GM10266 (cell line): Measurements from ENCODE around the gene CCDC181.

Source experiments
- DNase-seq: peaks from one replicate; pipeline ENCODE4 v3.0.0; 2012; ENCODE audit errors: extremely low spot score
- TF ChIP-seq, protein P1 (sequence below): IDR thresholded peaks from 2 replicates; pipeline ENCODE4 v1.5.1; 2012; ENCODE audit warnings: mild to moderate bottlenecking, low read depth; ENCODE audit not compliant: control insufficient read depth, insufficient read depth; ENCODE audit errors: missing control alignments

CCDC181 gene

DNA sequence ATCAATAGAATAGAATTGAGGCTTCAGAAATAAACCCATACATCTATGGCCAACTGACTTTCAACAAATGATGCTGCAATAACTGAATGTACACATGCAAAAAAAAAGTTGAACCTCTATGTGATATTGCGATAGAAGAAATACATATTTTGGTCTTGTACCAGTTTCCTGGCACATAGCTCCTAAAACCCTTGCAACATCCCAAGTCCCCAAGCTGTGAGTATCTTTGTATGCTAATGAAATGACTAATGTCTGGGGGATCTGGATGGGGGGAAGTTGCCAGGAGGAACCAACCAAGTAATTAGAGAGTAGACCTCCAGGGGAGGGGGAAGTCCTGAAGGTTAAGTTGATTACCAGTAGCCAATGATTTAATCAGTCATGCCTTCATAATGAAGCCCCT, 34.9 kb downstream of the CCDC181 start:
- DNase-seq = no peak
- TF ChIP-seq, protein P1, sequence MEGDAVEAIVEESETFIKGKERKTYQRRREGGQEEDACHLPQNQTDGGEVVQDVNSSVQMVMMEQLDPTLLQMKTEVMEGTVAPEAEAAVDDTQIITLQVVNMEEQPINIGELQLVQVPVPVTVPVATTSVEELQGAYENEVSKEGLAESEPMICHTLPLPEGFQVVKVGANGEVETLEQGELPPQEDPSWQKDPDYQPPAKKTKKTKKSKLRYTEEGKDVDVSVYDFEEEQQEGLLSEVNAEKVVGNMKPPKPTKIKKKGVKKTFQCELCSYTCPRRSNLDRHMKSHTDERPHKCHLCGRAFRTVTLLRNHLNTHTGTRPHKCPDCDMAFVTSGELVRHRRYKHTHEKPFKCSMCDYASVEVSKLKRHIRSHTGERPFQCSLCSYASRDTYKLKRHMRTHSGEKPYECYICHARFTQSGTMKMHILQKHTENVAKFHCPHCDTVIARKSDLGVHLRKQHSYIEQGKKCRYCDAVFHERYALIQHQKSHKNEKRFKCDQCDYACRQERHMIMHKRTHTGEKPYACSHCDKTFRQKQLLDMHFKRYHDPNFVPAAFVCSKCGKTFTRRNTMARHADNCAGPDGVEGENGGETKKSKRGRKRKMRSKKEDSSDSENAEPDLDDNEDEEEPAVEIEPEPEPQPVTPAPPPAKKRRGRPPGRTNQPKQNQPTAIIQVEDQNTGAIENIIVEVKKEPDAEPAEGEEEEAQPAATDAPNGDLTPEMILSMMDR = no peak

DNA sequence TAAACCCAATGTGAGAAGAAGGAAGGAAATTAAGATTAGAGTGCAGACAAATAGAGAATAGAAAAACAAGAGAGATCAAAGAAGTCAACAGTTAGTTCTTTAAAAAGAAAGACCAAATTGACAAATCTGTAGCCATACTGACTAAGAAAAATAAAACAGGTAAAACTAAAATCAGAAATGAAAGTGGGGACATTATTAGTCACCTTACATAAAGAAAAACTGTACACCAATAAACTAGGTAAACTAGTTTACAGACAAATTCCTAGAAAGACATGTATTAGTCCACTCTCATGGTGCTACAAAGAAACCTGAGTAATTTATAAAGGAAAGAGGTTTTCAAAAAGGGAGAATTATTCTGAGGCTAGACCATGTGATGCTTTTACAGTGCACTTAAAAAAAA, 37.0 kb downstream of the CCDC181 start:
- TF ChIP-seq, protein P1 = no peak
- no peak for DNase-seq

DNA sequence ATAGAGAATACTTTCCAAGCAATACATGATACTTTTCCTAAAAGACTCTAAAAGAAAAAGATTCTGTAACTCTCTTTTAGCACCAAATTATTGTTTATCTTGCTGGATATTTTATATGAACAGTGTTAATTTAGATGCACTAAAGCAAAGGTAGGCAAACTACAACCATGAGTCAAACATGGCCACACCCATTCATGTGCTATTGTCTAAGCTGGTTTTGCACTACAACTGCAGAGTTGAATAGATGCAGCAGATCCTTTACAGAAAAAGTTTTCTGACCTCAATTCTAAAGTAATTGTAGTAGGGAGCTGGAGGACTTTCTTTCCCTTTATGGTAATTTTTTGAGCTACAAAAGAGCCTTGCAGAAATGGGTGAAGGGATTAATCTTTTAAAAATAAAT, 39.9 kb downstream of the CCDC181 start:
- TF ChIP-seq, protein P1 = no peak
- DNase-seq = no peak

DNA sequence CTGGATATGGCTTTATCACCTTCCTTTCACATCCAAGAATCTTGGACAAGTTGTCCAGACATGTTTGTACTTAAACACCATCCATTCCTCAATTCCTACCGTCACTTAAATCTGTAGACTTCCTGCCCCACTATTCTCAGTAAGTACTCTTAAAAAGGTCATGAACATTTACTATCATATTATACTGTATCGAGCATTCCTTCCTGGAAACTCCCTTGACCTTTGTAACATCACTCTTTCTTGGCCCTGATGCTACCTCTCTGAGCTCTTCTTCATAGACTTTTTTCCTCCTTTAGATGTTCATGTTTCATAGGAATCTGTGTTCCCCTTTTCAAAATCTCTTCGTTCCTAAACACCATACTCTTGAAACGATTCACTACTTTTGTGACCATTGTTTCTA, 43.8 kb downstream of the CCDC181 start:
- TF ChIP-seq, protein P1 = no peak
- DNase-seq = no peak

DNA sequence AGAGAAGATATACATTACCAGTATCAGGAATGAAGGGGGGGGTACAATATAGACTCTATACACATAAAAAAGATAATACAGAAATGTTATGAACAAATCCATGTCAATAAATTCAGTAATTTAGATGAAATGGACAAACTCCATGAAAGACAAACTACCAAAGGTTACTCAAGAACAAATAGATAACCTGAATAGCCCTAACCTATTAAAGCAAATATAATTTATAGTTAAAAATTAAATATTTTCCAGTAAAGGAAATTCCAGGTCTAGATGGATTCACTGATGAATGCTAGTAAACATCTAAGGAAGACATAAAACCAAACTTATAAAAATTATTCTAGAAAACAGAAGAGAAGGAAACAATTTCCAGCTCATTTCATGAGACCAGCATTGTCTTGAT, 46.1 kb downstream of the CCDC181 start:
- DNase-seq = no peak
- TF ChIP-seq, protein P1 = no peak

DNA sequence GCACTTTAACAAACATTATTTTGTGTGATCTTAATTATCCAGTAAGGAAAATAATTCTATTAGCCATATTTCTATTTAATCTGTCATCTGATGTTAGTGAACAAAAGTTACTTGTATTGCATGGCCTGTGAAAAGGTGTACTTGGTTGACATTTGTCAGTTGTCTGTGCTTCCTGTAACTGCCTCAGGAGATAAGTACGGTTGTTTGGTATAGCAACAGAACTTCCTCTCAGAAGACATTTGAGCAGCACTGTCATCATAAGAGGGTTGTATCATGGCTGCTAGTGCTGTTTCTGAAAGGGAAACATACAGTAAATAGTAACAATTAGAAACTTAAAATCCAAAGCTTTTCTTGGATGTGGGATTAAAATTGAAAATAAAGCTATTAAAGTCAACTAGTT, 55.9 kb downstream of the CCDC181 start:
- TF ChIP-seq, protein P1 = no peak
- DNase-seq = no peak

DNA sequence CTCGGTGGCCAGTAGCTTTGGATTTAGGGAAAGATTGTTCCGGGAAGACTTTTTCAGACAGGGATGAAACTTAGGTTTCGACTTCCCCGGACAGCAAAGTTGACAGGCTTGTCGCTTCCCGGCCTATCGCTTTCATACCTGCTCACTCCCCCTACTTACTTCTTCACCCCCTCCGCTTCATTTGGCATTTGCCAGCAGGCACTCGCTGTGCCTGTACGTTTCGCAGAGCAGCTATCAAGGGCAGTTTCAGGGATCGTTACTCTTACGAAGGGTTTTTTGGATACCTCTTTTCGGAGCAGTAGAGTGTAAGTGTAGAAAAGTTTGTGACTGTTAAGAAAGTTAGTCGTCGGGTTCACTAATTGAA, 58.9 kb downstream of the CCDC181 start:
- TF ChIP-seq, protein P1 = no peak
- DNase-seq = no peak
